ENCODE data around the gene EXD3.

Gene EXD3

DNA sequence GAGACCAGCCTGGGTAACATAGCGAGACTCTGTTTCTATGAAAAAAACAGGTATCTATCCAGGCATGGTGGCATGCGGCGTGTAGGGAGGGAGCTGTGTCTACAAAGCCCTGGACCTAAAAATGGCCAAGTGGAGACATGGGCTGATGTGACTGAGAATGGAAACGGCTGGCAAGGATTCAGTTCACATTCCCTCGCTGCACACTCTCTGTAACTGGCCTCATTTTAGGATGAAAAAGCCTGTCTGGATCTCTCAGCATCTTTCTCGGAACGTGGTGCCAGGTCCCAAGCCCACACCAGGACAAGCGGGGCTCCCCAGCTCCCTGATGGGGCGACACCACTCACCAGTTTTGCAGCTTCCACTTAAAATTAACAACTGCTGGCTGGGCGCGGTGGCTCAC is 13.4 kb downstream of the EXD3 start:
- DNase-seq, result no peak

DNA sequence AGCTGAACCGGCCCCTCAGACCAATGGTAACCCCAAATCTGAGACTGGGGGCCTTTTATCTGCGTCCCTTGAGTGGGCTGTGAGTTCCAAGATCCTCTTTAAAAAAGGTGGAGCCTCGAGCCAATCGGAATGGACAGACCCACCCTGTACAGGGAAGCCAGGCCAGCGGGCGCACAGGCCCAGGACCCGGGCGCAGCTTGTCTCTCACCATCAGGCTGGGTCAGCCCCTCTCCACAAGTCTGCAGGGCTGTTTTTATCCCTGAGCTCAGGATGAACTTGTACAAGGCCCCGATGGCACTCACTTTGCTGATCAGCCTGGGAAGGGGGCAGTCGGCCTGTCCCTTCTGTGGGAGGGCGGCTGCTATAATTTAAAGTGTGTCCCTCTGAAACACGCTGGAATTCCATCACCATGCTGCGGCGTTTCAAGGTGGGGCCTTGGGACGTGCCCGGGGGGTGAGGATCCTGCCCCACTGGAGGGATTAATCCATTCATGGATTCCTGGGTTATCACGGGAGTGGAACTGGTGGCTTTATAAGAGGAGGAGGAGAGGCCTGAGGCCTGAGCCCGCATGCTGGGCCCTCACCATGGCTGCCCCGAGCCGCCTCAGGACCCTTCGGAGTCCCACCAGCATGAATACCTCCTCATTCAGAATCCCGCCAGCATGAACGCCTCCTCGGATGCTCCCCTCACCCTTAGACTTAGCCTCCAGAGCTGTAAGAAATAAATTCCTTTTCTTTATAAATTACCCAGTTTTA is 14.1 kb downstream of the EXD3 start:
- DNase-seq, result no peak

DNA sequence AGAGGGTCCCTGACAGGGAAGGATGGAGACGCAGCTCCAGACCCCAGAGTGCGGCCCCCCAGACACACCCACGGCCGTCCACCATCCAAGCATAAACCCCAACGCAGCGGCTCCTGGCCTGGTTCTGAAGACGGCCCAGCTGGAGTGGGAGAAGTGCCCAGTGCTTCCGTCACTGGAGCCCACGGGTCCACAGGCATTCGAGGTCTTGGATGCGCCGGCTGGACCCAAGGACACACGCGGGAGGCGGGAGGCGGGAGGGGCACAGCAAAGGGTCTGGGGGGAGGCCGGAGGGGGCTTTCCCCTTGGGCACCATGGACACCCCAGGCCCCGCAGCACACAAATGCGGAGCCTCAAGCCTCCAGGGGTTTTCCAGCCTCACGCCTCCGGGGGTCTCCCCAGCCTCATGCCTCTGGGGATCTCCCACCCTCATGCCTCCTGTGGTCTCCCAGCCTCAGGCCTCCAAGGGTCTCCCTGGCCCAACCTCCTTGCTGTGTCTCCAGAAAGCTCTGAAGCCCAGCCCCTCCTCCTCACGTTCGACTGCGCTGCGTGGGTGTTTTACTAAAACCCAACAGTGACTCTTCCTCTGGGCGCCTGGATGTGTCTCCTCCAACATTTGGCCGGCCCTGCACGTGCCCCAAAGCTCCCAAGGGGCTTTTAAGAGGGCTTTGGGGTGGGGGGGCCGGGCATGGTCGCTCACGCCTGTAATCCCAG is 15.2 kb downstream of the EXD3 start:
- no peak for DNase-seq

DNA sequence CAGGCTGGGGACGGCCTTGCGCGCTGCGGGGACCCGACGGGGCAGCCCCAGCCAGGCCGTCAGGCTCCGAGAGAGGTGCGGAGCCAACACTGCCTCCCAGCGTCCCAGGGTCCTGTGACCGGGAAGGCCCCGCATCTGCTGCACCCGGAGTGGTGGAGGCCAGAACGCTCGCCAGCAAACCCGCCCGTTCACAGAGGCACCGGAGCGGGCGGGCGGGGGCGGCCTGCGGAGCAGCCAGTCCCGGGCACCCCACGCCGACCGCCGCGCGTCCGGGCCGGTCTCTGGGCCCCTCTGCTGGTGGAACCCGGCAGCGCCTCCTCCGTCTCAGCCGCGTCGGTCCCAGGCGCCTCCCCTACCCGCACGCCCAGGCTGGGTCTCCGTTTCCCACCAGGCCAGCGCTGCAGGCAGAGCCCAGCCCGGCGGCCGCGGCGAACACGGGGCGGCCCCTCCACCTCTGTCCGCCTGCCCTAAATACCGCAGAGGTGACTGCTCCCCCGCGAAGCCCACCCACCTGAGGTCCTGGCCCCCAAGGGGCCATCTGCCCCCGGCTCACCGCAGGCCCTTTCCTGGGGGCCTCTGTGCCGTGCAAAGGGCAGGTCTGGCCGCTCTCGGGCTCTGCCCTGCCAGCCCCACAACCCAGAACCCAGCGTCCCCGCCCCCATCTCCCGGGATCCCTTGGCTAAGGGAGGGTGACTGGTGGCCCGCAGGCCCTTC is 15.9 kb downstream of the EXD3 start:
- peak; percentile 26 to 41 for DNase-seq

GRCh38 chr9:137406085-137406760 is 16.7 kb downstream of the EXD3 start:
- DNase-seq, result no peak

DNA sequence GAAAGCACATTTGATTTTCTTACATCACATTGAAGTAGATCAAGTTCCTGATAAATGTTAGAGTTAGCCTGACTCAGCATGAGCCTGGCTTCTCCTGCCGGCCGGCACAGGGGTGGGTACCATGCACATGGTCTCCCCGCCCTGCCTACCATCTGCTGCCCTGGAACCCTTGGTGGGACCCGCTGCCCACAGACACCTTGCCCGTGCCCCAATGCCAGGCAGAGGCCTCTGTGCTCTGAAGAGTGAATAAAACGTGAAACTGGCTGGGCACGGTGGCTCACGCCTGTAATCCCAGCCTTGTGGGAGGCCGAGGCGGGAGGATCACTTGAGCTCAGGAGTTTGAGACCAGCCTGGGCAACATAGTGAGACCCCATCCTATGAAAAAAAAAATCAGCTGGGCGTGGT is 17.3 kb downstream of the EXD3 start:
- no peak for DNase-seq

DNA sequence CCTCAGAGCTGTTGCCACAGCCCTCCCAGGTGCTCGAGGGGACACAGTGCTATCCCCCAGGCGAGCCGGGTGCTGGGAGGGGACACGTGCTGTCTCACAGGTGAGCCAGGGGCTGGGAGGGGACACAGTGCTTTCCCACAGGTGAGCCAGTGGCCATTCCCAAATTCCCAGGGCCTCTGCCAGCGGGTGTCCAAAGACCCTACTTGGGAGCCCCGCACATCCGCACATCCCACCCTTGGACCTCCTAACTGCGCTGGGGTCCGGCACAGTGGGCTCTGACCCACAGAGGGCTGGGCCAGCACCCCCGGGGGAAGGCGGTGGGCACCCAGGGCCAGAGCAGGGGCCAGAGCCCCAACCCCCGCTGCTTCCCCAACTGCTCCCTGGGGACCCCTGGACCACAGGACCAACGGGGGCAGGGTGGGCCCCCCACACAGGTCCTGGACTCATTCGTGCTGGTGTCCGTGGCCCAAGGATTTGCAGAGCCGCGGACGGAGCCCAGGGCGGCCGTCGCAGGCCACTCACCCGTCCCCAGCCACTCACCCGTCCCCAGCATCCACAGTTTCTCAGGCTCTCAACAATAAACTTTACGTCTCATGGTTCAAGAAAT is 17.9 kb downstream of the EXD3 start:
- no peak for DNase-seq

DNA sequence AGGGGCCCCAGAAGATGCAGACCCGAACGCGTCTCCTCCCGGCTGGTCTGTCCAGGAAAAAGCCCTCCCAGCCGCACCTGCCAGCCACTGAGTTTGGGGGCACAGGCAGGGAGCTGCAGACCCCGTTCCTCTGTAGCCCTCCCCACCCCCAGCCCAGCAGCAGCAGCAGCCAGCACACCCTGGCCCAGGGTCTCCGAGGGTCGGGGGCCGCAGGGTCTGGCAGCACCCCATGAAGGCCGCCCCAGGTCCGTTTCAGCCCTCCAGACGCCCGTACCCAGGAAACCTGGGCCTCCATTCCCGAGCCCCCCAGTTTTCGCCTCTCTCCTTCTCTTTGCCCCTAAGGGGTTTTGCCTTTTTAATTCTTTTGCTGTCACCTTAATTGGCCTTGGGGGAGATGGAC is 19.7 kb downstream of the EXD3 start:
- no peak for DNase-seq

- DNase-seq, result no peak
These were observed 20.2 kb downstream of the EXD3 start for GRCh38 chr9:137402746-137403145.

DNA sequence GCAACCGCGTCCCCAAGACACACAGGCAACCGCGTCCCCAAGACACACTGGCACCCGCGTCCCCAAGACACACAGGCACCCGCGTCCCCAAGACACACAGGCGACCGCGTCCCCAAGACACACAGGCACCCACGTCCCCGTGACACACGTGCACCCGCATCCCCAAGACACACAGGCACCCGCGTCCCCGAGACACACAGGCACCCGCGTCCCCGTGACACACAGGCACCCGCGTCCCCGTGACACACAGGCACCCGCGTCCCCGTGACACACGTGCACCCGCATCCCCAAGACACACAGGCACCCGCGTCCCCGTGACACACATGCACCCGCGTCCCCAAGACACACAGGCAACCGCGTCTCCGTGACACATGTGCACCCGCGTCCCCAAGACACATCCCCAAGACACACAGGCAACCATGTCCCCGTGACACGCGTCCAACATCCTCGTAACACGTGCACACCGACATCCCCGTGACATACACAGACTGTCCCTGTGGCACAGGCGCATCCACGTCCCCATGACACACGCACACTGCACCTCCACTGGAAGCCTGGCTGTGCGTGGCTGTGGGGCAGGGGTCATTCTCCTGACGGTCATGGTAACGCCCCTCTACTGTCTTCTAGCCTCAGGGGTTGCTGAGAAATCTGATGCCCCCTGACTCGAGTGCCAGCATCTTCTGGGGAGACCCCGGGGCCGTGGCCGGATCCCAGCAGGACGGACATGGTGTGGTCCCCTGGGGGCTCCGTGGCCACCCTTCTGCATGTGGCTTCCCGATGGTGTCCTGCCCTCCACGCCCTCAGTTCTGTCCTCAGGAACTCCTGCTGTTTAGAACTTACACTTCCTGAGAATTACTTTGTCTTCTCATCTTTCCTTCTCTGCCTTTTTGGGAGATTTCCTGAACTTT is 24.1 kb downstream of the EXD3 start:
- no peak for DNase-seq

DNA sequence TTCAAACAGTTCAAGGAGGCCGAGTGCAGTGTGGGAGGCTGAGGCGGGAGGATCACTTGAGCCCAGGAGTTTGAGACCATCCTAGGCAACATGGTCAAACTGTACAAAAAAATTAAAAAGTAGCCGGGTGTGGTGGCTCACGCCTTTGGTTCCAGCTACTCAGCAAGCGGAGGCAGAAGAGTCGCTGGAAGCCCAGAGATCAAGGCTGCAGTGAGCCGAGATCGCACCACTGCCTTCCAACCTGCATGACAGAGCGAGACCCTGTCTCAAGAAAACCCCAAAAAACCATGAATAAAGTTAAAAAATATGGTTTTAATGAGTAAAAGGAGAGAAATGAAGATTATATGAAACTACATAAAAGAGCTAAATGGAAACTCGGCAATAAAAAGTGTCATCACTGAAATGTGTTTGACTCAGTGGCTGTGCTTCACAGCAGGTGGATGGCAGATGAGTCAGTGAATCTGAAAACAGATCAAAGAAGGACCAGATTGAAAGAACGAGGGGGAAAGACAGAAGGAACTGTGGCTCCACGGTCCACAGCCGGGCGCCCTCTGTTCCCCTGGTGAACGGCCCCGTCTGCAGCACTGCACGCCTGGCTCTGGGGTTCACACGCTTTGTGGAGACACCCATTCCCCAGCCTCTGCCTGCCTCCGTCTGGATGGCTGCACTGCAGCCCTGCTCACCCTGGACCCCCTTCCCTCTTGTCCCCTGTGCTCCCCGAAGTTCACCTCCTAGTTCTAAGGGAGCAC is 25.1 kb downstream of the EXD3 start:
- DNase-seq, result no peak

DNA sequence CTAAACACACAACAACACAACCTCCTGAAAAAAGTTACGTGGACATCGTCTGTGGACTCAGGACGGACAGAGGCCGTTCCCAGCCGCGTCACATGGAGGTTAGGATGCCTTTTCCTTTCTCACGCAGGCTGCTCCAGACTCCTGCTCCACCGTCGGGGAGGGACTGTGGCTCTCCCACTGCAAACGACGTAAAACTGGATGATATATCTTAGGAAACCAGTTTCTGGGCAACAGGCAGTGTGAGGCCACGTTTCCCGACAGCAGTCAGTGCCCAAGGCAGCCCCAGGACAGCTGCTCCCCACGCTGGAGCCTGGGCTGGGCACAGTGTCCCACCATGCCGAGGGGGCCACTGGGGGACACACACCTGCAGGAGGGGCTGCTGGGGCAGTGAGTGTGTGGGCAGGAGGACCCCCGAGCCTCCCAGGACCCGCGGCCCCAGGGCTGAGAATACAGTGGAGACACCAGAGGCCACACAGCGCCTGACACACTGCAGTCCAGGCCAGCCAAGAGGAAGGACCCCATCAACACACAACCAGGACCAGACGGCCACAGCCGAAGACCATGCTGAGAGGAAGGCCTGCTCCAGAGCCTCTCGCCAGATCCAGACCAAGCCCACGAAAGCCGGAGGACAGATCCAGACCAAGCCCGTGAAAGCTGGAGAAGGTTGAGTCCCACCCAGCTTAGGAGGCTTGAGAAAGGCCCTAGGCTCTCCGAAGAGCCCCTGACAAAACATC is 26.2 kb downstream of the EXD3 start:
- DNase-seq, result no peak

DNA sequence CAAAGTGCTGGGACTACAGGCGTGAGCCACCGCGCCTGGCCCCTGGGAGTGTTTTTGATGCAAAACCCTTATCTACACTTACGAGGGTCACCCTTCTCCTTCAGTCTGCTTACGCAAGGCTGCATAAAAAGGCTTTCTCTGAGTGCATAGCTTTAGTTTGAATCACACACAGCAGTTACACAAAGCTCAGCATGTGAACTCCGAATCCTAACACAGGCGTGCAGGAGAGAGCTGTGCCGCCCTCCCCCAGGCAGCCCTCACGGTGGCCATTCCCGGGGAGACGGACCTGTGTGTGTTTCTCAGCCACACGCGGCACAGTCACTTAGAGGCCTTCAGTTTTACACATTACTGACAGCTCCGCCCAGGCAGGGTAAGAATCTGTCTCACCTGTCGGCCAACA is 26.7 kb downstream of the EXD3 start:
- DNase-seq, result no peak

- DNase-seq, result no peak
These were observed 27.3 kb downstream of the EXD3 start for GRCh38 chr9:137395666-137396010.

GRCh38 chr9:137394866-137395665 is 27.9 kb downstream of the EXD3 start:
- no peak for DNase-seq

DNA sequence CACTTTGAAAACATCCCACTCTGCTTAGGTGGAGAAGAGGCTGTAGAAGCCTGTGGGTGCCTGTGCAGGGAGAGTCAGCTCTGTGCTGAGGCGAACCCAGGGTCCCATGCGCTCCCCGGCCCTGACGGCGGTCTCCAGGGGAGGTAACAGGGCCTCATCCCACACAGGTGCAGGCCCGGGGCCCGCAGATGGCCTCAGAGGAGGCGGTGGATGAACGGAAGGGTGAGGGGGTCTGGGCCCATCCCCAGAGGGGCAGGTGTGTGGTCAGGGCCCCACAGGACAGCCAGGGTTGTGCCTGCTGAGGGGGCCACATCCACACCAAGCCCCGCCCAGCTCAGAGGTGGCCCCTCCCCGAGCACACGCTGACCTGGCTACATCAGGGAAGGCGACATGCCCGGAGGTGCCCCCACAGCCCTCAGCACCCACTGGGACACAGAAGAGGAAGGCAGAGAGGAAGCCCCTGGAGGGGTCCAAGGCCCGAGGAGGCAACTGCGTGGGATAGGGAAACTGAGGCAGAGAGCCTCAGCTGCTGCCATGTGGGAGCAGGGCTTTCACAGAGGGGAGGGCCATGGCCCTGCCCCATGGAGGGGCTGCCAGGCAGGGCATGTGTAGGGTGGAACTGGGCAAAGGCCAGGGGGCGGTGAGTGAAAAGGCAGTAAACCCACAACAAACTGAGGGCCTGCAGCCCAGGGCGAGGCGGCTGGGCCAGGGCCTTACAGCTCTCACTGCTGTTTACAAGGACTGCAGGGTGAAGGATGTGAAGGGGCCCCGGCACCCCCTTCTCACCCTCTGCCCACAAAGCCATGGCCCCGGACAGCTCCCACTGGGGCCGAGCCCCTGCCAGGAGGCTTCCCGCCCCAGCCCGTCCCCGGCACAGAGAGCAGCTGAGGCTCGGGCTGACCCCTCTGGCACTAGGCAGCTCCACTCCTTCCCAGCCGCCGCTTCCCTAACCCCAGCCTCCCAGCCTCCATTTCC is 29.5 kb downstream of the EXD3 start:
- DNase-seq, result no peak

DNA sequence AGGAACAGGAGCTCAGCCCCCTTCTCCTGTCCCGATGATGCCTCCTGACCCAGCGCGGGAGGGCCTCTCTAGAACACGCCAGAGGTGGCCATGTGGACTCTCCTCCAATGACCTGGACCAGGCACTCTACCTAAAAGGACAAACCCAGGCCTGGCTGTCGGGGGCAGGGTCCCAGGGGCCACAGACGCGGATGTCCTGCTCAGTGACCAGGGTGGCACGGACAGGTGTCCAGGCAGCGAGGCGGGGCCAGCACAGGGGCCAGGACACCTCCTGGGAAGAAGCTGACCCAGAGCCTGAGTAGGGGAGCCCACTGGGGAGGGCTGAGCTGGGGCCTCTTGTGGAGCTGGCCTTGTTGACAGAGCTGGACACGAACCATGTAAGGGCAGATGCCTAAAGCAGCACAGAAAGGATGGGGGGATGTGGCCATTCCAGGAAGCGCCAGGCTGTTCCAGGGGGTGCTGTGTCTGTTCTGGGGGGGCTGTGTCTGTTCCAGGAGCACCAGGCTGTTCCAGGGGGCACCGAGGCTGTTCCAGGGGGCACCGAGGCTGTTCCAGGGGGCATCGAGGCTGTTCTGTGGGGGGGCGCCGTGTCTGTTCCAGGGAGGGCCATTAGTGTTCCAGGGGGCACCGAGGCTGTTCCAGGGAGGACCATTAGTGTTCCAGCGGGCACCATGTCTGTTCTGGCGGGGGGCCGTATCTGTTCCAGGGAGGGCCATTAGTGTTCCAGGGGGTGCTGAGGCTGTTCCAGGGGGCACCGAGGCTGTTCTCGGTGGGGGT is 30.5 kb downstream of the EXD3 start:
- no peak for DNase-seq

DNA sequence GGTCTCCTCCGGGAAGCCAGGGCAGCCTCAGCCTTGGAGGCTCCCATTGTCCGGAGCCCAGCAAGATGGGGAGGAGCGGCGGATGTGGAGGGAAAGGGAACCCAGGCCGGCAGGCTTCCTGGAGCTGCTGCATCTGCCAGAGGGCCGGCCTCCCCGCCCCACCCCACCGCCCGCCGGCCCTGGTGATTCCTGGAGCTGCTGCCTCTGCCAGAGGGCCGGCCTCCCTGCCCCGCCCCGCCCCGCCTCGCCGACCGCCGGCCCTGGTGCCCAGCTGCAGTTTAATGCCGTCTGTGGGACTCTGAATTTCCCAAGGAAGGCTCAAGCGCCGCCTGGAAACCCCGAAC is 31.6 kb downstream of the EXD3 start:
- DNase-seq, result no peak

Measured in bone marrow (tissue), 2 donors.